Forelimb muscle (tissue), 1 donor: ENCODE results near the gene MALRD1. TPM values are rescaled to one million over a fixed set of nuclear protein-coding genes. Genes with fewer than 3 reads are reported as not detected.
A peak's percentile ranks its signal among the peaks of the same experiment; 100 is the strongest.

Experiments used
- DNase-seq: peaks from one replicate; pipeline ENCODE4 v3.0.0-alpha.2; 2013; ENCODE audit warnings: low read depth
- polyA plus RNA-seq: library from polyadenylated mRNA; unstranded; fragments of 120-200 nt; gene quantifications from one replicate; pipeline ENCODE4 v1.2.1, GENCODE V29; 2013; ENCODE audit not compliant: insufficient read length

MALRD1 gene
- polyA plus RNA-seq, 1 donor: 0.57 TPM

DNA sequence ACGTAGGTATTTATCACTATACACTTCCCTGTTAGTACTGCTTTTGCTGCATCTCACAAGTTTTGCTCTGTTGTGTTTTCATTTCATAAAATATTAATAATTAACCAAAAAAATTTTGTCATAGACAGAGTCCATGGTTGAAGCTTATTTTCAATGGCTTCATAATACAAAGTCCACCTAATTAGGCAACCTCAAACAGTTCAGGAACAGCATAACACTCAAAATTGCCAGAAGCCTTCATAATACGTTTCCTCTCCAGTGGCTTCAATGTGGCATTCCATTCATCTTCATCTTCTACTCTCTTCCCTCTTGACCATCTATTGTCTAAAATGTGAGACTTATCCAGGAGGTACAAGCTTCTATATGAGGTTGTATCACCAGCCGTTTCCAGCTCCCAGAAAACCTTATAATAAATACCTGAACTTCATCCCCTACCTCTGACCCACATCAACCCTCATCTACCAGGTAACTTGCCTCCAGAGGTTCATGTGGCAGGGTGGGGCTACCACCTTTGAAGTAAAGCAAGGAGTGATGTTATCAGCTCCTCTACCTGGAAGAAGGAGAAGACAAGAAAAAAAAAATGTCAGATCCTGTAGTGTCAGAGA lies 337.3 kb downstream of the MALRD1 start:
- no peak for DNase-seq

DNA sequence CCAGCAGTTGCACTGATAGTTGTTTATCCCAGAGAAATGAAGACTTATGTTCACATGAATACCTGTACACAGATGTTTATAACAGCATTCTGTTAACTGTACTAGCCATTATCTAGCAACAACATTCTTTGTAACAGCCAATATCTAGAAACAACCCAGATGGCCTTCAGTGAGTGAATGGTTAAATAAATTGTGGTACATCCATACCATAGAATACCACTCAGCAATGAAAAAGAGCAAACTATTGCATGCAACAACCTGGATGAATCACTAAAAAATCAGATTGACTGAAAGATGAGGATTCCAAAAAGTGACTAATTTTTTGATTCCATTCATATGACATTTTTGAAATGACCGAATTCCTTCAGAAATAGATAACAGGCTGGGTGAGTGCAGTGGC lies 360.3 kb downstream of the MALRD1 start:
- DNase-seq: no peak

DNA sequence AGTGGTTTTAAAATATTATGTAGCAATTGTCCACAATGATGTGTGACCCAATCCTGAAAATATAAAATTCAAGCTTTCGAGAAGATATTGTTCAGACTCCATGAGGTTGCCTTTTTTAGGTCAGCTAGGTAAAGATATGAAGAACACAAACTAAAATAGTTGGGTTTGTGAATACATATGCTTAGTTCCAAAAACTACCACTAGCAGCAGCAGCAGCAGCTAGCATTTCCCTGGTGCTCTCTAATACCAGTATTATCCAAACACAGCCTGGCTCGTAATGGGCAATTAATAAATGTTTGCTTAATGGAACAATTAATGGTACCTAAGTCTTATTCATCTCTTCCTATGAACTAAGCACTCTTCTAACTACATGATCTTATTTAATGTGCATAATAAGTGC lies 362.5 kb downstream of the MALRD1 start:
- no peak for DNase-seq

DNA sequence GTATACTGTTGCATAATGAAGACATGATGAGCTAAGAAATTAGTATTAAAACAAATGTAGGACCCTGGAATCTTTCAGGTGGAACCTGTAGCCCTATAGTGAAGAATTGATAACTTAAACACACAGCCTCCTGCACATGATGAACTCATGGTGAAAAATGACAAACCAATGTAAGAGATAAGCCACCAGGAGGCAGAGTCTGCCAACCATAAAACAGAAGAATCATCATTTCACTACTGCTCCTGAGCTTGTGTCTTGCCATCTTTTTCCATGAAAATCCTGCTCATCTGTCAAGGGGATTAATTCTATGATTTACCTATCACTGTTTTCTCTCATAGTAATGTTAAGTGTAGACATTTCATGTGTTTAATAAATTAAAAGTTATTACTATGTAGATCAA lies 363.9 kb downstream of the MALRD1 start:
- DNase-seq: peak; percentile 50

DNA sequence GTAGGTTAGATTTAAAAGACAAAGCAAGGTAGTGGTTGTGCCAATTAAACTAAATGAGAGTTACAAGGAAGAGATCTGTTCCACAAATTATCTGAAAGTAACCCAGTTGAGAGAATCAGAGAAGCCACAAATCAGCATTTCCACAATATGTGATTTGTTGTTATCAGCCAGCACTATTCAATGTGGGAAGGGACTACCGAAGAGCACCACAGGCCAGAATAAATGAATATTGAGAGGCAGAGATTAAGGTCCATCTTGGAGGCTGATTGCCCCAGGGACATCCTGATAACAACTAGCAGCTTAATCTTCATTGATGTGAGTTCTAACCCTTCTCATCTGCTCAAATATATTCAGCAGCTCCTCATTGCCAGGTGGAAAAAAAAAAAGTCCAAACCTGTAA lies 367.6 kb downstream of the MALRD1 start:
- no peak for DNase-seq

DNA sequence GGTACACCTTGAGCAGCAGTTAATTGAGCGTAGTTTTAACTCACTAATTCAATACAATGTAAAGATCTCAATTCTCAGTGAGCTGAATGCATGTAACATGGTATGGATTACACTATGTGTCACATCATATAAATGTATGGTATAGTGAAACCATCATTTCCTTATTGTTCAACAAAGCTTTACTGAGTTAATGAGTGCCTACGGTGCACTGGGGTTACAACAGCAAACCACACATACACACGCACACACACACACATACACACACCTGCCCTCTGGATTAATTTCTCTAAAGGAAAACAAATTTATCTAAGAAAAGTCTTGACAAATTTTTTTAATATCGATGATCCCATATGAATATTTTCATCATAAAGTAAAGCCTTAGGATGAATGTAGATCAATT lies 369.1 kb downstream of the MALRD1 start:
- no peak for DNase-seq

DNA sequence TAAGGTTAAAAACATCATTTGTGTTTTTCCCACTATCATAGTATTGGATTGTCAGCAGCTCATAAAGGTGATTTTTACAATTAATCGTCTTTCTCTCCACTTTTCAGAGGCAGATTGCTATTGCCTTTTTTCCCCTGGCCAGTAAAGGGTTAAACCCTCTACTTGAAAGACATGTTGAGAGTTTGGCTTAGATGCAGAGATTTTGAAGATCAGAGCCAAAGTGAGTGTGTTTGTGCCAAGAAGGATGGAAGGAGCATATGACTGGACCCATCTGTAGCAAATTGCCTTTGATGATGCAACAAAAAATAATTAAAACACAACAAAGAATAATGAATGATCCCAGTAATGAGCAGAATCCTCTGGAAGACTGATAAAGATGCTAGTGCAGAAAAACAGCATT lies 373.1 kb downstream of the MALRD1 start:
- DNase-seq: no peak

DNA sequence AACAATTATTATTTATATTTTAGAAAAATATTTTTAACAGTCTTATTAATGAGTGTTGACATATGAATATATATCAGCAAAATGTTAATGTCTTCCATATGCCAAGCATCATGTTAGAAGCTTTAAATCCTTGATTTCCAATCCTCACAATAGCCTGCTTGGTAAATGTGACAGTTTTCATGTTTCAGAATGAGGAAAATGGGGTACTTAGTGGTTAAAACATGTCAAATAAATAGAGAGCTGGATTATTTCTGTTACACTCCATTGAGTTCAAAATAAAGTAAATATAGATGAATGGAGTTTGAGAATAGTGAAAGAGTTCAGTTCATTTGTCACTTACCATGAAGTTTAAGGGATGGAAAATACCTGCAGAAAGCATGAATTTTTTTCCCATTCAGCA lies 377.4 kb downstream of the MALRD1 start:
- no peak for DNase-seq

DNA sequence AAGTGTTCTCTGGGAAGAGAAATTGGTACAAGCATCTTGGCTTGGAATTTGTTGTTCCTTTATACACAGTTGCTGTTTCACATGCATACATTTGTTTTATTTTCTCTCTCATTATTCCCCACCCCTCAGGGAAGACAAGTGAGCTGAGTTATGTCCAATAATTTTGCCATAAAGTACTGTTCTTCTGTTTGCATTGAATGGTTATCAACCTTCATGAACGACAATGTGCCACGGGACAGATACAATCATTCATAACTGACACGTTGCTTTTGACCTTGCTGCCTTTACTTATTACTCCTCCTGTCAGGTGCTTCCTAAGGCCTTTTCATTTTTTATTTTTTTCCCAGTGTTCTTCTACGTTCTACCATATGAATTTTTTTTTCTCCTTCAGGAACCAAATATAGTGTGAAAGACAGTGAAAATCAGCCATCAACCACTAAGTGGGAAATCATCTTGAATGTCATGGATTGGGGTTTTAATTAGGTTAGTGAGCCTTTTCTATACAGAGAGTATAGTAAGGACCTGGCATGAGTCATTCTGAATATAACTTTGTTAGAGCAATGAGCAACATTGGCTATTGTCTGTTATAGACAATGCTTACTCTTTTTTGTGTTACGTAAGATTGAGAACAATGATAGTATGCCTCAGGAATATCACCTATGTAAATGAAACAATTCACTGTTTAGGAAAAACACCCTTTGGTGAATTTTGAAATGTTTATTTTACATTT lies 383.2 kb downstream of the MALRD1 start:
- DNase-seq: no peak

DNA sequence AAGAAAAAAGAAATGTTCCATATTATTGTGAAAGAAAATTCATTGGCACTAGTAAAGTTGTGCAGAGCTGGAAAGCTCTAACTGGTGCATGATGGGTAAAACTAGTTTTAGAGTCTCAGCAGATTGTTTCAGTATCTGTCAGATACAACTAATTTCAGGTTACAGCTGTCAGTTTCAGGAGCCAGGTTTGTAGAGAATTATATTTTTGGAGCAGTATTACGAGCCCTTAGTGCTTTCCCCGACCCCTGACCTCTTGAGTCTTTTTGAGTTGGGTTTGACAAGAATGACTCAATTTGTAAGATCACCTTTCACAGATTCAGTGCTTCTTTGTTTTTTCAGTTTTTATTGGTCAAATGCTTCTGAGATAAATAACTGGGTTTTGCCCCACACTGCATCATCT lies 401.3 kb downstream of the MALRD1 start:
- no peak for DNase-seq

DNA sequence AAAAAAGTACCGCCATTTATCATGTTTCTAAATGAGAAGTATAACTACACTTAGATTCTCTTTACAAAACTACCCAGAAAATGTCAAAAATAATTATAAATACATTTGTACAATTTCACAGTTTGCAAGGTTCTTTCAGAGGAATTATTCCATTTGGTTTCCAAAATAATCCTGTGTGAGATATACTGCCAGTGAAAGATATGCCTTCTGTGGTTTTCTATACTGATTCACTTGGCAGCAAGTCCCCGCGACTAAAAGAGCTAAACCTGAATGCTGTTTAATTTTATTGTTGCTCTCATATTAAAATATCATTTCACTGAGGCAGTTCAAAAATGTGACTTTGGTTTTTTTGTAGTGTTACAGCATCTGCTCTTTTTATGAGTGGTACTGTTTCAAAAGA lies 402.8 kb downstream of the MALRD1 start:
- DNase-seq: no peak

DNA sequence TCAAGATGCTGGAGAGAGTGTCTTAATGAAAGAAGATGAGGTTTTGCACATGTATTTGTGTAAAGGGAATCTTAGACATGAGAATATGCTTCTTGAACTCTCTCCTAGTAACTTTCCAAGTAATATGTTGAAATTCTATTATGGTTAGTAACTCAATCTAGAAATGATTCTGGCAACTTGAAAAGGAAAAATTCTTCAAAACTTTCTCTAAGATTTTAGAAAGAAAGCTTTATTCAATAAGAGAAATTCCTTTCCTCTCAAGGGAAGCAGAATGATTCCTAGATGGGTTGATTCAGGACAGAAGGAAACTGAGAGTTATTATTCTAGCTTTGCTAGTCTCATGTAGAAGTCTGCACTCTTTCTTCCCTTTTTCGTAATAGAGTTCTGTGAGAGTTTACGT lies 403.3 kb downstream of the MALRD1 start:
- peak; percentile 54 for DNase-seq

DNA sequence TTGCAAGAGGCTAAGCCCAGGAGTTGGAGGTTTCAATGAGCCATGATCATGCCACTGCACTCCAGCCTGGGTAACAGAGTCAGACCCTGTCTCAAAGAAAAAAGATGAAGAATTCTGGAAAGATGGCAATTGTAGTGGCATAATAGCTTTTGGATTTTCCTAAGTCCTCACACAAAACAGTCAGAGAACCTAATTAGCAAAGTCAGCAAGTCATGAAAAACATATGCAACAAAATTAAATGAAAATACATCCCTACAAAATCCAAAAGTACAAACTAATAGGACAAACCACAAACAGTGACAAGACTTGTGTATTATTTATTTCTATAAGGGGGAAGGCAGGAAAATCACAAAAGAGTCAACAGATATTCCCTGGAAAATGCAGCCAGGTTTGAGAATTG lies 405.4 kb downstream of the MALRD1 start:
- no peak for DNase-seq

DNA sequence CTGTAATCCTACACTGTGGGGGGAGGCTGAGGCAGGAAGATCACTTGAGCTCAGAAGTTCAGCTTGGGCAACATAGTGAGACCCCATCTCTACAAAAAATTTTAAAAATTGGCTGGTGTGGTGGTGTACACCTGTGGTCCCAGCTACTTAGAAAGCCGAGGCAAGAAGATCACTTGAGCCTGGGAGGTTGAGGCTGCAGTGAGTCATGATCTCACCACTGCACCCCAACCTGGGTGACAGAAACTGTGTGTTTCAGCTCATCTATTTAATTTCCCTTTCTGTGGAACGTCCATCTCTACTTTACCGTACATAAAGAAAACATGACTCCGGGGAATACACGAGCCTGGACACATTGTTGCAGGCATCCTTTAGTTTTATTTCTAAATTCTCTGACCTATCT lies 413.0 kb downstream of the MALRD1 start:
- no peak for DNase-seq

DNA sequence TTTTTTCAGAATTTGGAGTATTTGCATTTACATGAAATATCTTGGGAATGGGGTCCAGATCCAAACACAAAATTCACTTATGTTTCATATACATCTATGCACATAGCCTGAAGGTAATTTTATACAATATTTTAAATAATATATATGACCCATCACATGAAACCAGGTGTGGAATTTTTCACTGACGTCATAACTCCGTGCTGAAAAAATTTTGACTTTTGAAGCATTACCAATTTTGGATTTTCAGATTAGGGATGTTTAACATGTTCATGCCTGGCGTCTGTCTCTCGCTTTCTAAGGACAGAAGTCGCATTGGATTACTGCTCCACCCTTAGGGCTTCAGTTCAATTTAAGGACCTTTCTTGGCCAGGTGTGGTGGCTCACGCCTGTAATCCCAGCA lies 418.1 kb downstream of the MALRD1 start:
- DNase-seq: no peak

DNA sequence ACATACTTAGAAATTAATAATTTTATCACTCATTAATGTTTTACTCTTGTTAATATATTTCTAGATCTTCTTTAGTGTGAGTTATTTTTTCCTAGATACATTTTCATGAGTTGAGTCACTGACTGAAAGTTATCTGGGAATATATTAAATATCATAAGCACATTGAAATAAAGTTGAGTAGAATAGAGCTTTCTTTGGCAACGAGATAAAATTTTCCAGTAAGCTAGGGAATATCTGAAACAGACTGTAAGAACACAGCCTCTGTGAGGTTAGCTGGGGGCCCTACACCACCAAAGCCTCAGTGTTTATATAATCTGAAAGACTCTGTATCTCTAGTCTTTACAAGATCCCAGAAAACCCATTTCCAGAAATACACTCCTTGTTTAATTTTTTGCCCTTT lies 419.8 kb downstream of the MALRD1 start:
- peak; percentile 62 for DNase-seq

DNA sequence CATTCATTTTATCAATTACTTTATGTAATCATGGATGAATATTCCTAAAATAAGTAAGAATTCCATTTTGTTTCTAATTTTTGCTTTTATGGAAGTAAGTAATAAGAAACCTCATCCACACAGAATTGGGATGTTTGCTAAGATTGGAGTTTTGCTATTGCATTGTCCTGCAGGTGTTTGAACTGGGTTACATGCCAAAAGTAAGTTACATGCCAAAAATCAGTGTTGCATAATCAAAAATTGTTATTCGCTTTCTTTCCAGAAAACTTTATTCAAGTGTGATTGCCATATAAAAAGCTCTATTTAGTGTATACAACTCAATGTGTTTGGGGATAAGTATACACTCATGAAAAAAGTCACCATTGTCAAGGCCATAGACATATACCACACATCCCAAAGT lies 420.9 kb downstream of the MALRD1 start:
- no peak for DNase-seq

DNA sequence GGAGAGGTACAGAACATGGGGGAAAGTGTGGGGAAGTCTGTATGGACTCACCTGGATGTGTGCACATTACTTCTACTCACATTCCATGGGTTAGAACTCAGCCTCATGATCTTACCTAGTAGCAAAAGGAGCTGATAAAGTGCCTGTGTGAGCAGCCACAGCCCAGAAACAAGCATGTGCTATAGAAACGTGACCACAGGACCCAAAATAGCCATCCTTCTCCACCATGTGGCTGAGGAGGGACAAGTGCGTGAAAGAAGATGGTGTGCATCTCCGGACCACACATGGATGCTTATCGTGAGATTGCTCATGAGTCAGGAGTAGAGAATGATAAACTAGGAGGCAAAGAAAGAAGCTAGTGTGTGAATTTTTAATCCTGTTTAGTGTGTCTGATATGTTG lies 431.3 kb downstream of the MALRD1 start:
- DNase-seq: no peak

DNA sequence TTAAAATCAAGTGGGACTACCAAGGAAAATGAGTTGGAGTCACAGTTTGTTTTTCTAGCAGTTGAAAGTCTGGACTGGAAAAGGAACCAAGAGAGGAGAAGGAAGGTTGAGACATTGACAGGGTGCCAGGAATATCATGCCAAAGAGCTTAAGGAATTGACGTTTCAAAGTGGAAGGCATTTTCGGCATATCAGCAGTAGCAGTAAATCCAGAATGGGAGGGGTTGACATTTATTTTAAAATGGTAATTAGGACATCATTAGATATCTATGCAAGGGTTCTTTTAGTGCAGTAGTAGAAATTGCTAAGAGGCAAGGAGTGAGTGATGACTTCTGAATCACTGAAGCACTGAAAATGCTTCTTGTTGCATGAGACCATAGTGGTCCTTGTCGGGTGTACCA lies 431.8 kb downstream of the MALRD1 start:
- DNase-seq: no peak

DNA sequence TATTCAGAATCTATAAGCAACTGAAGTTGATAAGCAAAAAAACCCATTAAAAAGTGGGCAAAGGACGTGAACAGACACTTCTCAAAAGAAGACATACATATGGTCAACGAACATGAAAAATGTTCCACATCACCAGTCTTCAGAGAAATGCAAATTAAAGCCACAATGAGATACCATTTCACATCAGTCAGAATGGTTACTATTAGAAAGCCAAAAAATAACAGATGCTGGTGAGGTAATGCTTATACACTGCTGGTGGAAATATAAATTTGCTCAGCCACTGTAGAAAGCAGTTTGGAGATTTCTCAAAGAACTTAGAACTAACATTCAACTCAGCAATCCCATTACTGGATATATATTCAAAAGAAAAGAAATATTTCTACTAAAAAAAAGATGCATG lies 434.8 kb downstream of the MALRD1 start:
- DNase-seq: no peak

DNA sequence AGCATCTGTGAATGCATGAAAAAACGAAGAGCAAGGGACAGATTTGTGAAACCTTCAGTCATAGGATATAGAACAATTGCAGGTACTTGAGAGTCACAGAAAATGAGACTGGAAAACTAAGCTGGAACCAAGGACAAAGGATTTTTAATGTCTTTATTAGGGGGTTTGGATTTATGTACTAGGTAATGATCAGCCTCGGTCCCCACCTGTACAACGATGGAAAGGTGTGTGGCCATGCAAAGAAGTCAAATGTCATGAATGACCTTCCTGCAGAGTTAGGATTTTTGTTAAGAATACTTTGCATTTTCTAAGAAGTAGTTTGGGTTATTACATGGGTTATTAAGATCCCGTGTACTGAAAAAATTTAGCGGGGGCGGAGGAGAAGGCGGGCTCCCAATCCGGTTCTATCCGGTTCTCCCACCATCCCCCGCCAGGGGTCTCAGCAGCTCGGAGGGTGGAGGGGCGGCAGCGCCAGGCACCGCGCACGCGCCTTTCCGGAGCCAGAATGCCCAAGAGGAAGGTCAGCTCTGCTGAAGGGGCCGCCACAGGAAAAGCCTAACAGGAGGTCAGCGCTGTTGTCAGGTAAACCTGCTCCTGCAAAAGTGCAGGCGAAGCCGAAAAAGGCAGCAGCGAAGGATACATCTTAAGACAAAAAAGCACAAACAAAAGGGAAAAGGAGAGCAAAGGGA lies 440.1 kb downstream of the MALRD1 start:
- no peak for DNase-seq

DNA sequence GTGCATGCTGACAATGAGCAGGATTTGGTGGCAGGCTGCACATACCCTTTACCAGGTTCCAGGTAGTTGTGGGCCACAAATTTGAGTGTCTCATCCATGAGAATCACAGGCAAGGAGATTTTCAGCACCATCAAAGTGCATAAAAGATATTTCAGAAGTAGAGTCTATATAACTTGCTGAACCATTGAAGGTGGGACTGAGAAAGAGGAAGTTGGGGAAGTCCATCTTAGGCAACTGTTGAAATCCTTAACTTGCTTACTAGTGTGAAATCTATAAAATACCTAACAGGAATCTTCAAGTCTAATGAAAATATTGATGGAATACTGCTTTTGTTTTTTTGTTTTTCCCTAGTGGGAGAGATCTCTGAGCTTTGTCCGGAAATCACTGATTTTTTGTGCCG lies 442.6 kb downstream of the MALRD1 start:
- DNase-seq: no peak

DNA sequence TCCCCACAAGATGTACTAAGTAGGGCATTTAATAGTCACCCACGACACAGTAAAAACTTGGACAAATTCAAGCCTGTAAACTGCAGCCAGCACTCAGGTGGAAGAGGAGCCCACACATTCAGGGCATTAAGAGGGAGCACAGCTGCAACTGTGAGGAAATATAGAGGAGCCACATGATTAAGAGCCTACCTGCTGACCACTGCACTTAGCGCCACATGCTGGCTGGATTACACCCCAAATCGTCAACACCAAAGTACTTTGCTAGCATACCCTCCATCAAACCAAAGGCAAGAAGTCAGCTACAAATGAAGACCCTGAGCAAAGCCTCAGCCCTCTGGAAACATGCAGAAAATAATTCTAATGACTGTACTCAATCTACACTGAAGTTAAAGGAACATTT lies 445.3 kb downstream of the MALRD1 start:
- DNase-seq: no peak
